ENCODE data around the gene INSIG2.

Gene INSIG2

DNA sequence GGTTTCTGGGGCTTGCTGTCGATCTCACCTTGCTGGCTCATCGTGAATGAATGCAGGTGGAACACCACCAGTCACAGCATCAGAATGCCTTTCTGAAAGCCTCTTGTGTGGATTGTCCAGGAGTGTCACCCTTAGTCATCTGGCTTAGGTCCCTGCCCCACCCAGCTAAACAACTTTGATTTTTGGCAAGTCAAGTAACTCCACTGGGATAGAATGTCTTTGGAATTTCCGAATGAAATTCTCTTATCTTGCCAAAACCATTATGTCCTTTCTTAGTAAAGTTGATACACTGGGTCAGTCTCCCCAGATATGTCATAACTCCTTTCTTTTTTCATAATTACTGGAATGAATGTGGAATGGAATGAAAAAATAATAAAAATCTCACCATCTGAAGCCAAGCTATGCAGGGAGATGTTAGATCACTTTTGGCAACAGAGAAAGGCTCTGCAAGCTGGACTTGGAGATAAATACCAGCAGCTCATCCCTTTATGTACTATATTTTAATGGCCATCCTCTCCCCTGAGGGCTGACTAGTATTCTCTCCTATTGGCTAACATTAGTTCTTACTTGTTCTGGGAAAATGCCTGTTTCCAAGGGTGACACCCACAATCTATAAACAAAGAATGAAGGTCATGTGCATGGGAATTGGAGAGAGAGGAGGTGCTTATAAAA, 35.4 kb downstream of the INSIG2 start:
- Histone ChIP-seq H3K4me1 (ENCODE audit: control insufficient read depth in 1 of 2, insufficient read depth in 2 of 2, low read length in 2 of 2) (peaks cover 1 to 4% of the 10 kb centered on the region in 2 donors), H3K27ac (ENCODE audit: low read depth, low read length) (no peak overlapping the region), H3K9me3 (ENCODE audit: control insufficient read depth in 1 of 2, low read length in 2 of 2) (no peaks in the 10 kb centered on the region), H3K36me3 (ENCODE audit: control insufficient read depth in 1 of 2, insufficient read depth in 2 of 2, low read length in 2 of 2) (no peaks in the 10 kb centered on the region), H3K4me3 (ENCODE audit: low read depth in 1 of 2, low read length in 2 of 2) (no peak overlapping the region), H3K27me3 (ENCODE audit: control insufficient read depth in 1 of 2, insufficient read depth in 2 of 2, low read length in 2 of 2) (no peaks in the 10 kb centered on the region), H3K9ac (ENCODE audit: low read depth in 1 of 2, low read length in 2 of 2) (no peak overlapping the region)

DNA sequence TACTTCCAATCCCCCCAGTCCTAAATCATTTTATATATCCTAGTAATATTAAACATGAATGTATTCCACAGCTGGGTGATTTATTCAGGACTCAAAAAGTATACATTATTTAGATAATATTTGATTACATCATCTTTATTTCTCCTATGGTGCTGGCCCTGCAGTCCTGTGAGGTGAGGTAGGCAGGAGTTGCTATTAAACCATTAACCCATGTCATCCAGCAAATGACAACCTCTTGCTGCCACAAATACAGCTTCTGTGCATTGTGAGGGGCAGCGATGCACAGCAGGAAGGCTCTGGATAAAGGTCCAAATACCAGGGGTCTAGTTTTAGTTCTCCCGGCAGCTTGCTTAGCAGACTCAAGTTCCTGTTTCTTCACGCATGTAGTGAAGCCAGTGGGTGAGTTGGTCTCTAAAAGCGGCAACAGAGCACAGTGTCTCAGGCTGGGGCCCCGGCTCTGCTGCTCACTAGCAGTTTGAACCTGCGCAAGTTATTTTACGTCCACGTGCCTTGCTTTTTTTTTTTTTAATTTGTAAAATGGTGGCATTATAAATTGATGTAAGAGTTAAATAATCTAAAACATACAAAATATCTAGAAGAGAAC, 36.1 kb downstream of the INSIG2 start:
- Histone ChIP-seq H3K9ac (ENCODE audit: low read depth in 1 of 2, low read length in 2 of 2) (no peak overlapping the region), H3K27me3 (ENCODE audit: control insufficient read depth in 1 of 2, insufficient read depth in 2 of 2, low read length in 2 of 2) (no peaks in the 10 kb centered on the region), H3K9me3 (ENCODE audit: control insufficient read depth in 1 of 2, low read length in 2 of 2) (no peaks in the 10 kb centered on the region), H3K36me3 (ENCODE audit: control insufficient read depth in 1 of 2, insufficient read depth in 2 of 2, low read length in 2 of 2) (no peaks in the 10 kb centered on the region), H3K4me3 (ENCODE audit: low read depth in 1 of 2, low read length in 2 of 2) (no peak overlapping the region), H3K4me1 (ENCODE audit: control insufficient read depth in 1 of 2, insufficient read depth in 2 of 2, low read length in 2 of 2) (peaks cover 0 to 4% of the 10 kb centered on the region in 2 donors), H3K27ac (ENCODE audit: low read depth, low read length) (no peak overlapping the region)

DNA sequence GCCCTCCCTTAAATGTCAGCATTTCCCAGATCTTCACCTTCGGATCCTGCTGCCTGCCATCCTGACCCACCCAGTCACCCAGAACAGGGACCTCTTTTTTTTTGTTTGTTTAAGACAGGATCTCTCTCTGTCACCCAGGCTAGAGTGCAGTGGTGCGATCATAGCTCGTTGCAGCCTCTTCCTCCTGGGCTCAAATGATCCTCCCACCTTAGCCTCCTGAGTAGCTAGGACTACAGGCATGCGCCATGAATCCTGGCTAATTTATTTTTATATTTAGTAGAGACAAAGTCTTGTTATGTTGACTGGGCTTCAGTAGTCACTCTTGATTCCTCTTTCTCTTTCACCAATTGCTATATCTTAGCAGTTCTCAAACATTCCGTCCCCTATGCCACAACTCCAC, 39.0 kb downstream of the INSIG2 start:
- no peaks in the 10 kb centered on the region for H3K36me3 ChIP-seq (ENCODE audit: control insufficient read depth in 1 of 2, insufficient read depth in 2 of 2, low read length in 2 of 2)
- H3K4me3 ChIP-seq (ENCODE audit: low read depth in 1 of 2, low read length in 2 of 2) = no peak overlapping the region
- no peak overlapping the region for H3K9ac ChIP-seq (ENCODE audit: low read depth in 1 of 2, low read length in 2 of 2)
- H3K27ac ChIP-seq (ENCODE audit: low read depth, low read length) = no peak overlapping the region
- no peaks in the 10 kb centered on the region for H3K9me3 ChIP-seq (ENCODE audit: control insufficient read depth in 1 of 2, low read length in 2 of 2)
- H3K4me1 ChIP-seq (ENCODE audit: control insufficient read depth in 1 of 2, insufficient read depth in 2 of 2, low read length in 2 of 2) = peaks cover 0 to 4% of the 10 kb centered on the region in 2 donors
- H3K27me3 ChIP-seq (ENCODE audit: control insufficient read depth in 1 of 2, insufficient read depth in 2 of 2, low read length in 2 of 2) = no peaks in the 10 kb centered on the region

DNA sequence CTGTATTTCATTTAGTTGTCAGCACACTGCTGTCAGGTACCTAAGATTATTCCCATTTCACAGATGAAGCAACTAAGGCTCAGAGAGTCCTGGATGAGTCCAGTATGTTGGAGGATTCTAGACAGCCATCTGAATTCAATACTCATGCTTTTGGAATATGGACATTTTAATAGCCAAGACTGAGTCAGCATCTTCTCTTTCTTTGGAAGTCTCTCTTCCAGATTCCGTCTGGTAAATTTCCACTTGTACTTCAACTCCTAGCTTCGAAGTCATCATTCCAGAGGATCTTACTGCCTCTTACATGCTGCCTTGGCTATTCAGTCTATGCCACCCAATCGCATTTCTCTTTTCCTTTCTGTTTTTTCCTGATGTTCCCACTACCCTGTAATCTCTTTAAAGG, 40.6 kb downstream of the INSIG2 start:
- Histone ChIP-seq H3K27me3 (ENCODE audit: control insufficient read depth in 1 of 2, insufficient read depth in 2 of 2, low read length in 2 of 2) (no peaks in the 10 kb centered on the region), H3K9ac (ENCODE audit: low read depth in 1 of 2, low read length in 2 of 2) (no peak overlapping the region), H3K4me3 (ENCODE audit: low read depth in 1 of 2, low read length in 2 of 2) (no peak overlapping the region), H3K27ac (ENCODE audit: low read depth, low read length) (no peak overlapping the region), H3K36me3 (ENCODE audit: control insufficient read depth in 1 of 2, insufficient read depth in 2 of 2, low read length in 2 of 2) (no peaks in the 10 kb centered on the region), H3K9me3 (ENCODE audit: control insufficient read depth in 1 of 2, low read length in 2 of 2) (no peaks in the 10 kb centered on the region), H3K4me1 (ENCODE audit: control insufficient read depth in 1 of 2, insufficient read depth in 2 of 2, low read length in 2 of 2) (no peaks in the 10 kb centered on the region)

DNA sequence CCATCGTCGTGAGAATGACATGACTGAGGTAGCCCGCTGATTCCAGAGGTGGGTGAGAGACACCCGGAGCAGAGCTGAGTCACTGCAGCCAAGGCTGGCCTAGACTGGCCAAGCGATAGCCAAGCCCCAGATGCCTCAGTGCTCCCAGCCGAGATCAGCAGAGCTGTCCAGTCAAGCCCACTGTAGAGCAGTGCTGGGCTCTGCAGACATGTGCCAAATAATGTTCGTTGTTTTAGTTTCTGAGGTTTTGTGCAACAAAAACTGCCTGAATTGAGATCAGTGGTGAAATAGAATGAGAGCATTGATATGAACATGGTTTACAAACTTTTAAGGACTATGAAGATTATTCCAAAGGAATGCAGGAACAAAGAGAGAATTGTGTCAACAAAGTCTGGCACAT, 42.1 kb downstream of the INSIG2 start:
- no peaks in the 10 kb centered on the region for H3K36me3 ChIP-seq (ENCODE audit: control insufficient read depth in 1 of 2, insufficient read depth in 2 of 2, low read length in 2 of 2)
- no peaks in the 10 kb centered on the region for H3K27me3 ChIP-seq (ENCODE audit: control insufficient read depth in 1 of 2, insufficient read depth in 2 of 2, low read length in 2 of 2)
- H3K9me3 ChIP-seq (ENCODE audit: control insufficient read depth in 1 of 2, low read length in 2 of 2) = no peaks in the 10 kb centered on the region
- H3K27ac ChIP-seq (ENCODE audit: low read depth, low read length) = no peak overlapping the region
- H3K4me3 ChIP-seq (ENCODE audit: low read depth in 1 of 2, low read length in 2 of 2) = no peak overlapping the region
- no peak overlapping the region for H3K9ac ChIP-seq (ENCODE audit: low read depth in 1 of 2, low read length in 2 of 2)
- no peaks in the 10 kb centered on the region for H3K4me1 ChIP-seq (ENCODE audit: control insufficient read depth in 1 of 2, insufficient read depth in 2 of 2, low read length in 2 of 2)

DNA sequence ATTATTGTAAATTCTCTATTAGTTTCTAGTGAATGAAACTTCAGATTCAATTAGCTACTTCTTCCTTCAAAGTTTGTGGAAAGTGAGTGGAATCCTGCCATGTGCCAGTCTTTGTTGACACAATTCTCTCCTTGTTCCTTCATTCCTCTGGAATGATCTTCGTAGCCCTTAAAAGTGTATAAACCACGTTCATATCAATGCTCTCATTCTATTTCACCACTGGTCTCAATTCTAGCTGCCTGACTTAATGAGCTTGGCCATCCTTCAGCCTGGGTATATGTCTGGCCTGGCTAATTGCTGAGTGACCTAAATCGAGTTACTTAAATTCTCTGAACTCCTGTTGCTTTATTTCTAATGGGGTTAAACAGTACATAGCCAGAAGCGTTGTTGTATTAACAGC, 43.5 kb downstream of the INSIG2 start:
- Histone ChIP-seq H3K27ac (ENCODE audit: low read depth, low read length) (no peak overlapping the region), H3K36me3 (ENCODE audit: control insufficient read depth in 1 of 2, insufficient read depth in 2 of 2, low read length in 2 of 2) (no peaks in the 10 kb centered on the region), H3K9ac (ENCODE audit: low read depth in 1 of 2, low read length in 2 of 2) (no peak overlapping the region), H3K9me3 (ENCODE audit: control insufficient read depth in 1 of 2, low read length in 2 of 2) (no peaks in the 10 kb centered on the region), H3K4me1 (ENCODE audit: control insufficient read depth in 1 of 2, insufficient read depth in 2 of 2, low read length in 2 of 2) (no peaks in the 10 kb centered on the region), H3K4me3 (ENCODE audit: low read depth in 1 of 2, low read length in 2 of 2) (no peak overlapping the region), H3K27me3 (ENCODE audit: control insufficient read depth in 1 of 2, insufficient read depth in 2 of 2, low read length in 2 of 2) (no peaks in the 10 kb centered on the region)

DNA sequence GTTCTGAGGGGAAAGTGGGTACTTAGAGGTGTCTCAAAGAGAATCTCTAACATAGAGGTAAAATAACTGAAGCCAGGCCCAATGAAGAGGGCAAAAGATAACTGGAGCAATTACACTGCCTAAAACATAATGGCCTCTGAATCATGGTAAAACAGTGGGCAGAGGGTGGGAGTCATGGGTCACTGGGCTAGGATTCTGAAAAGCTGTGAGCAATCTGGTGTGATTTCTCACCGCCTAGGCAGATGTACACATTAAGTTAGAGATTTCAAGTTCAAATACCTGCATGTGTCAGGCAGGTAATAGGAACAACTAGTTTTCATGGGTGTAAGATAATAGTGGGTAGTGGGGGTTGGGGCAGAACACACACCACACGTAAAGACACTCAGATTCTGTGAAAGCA, 45.6 kb downstream of the INSIG2 start:
- Histone ChIP-seq H3K4me1 (ENCODE audit: control insufficient read depth in 1 of 2, insufficient read depth in 2 of 2, low read length in 2 of 2) (no peaks in the 10 kb centered on the region), H3K36me3 (ENCODE audit: control insufficient read depth in 1 of 2, insufficient read depth in 2 of 2, low read length in 2 of 2) (no peaks in the 10 kb centered on the region)

DNA sequence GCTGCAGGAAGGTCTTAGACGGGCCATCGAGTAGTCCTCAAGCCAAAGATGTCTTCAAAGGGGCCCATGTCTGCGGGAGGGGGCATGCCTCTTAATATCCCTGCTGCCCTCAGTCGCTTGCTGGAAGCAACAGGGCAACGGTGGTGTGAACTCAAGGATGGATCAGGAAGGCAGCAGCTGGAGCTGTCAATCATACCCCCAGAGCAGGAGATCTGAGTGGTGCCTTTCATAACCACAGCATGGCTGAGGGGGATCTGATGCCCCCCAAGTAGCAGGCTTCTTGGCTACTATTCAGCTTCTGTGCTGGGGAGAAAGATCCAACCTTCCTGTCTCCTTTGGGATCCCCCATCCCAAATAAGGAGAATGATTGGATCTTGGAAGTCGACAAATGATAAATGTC, 46.4 kb downstream of the INSIG2 start:
- Histone ChIP-seq H3K27me3 (ENCODE audit: control insufficient read depth in 1 of 2, insufficient read depth in 2 of 2, low read length in 2 of 2) (no peaks in the 10 kb centered on the region), H3K9me3 (ENCODE audit: control insufficient read depth in 1 of 2, low read length in 2 of 2) (no peaks in the 10 kb centered on the region), H3K4me1 (ENCODE audit: control insufficient read depth in 1 of 2, insufficient read depth in 2 of 2, low read length in 2 of 2) (no peaks in the 10 kb centered on the region), H3K36me3 (ENCODE audit: control insufficient read depth in 1 of 2, insufficient read depth in 2 of 2, low read length in 2 of 2) (no peaks in the 10 kb centered on the region), H3K27ac (ENCODE audit: low read depth, low read length) (no peak overlapping the region), H3K9ac (ENCODE audit: low read depth in 1 of 2, low read length in 2 of 2) (no peak overlapping the region), H3K4me3 (ENCODE audit: low read depth in 1 of 2, low read length in 2 of 2) (no peak overlapping the region)

More for the DNA sequence above, 45.6 kb downstream of the INSIG2 start:
- Histone ChIP-seq H3K27ac (ENCODE audit: low read depth, low read length) (no peak overlapping the region), H3K9ac (ENCODE audit: low read depth in 1 of 2, low read length in 2 of 2) (no peak overlapping the region), H3K9me3 (ENCODE audit: control insufficient read depth in 1 of 2, low read length in 2 of 2) (no peaks in the 10 kb centered on the region), H3K4me3 (ENCODE audit: low read depth in 1 of 2, low read length in 2 of 2) (no peak overlapping the region), H3K27me3 (ENCODE audit: control insufficient read depth in 1 of 2, insufficient read depth in 2 of 2, low read length in 2 of 2) (no peaks in the 10 kb centered on the region)

DNA sequence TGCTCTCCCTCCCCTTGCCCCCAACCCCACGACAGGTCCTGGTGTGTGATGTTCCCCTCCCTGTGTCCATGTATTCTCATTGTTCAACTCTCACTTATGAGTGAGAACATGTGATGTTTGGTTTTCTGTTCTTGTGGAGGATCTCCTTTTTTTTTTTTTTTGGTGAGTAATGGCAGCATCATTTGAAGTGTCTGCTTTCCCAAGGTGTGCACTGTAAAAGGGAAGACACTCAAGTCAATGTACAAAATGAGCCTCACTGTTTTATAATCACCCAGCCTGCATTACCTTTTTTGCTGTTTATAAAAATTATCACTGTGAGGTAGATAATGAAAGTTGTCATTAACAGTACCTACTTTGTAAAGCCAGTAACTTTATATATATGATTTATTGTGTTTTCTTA, 56.9 kb downstream of the INSIG2 start:
- H3K4me1 ChIP-seq (ENCODE audit: control insufficient read depth in 1 of 2, insufficient read depth in 2 of 2, low read length in 2 of 2) = peaks cover 6 to 7% of the 10 kb centered on the region in 2 donors
- no peak overlapping the region for H3K27ac ChIP-seq (ENCODE audit: low read depth, low read length)
- no peaks in the 10 kb centered on the region for H3K9me3 ChIP-seq (ENCODE audit: control insufficient read depth in 1 of 2, low read length in 2 of 2)
- H3K36me3 ChIP-seq (ENCODE audit: control insufficient read depth in 1 of 2, insufficient read depth in 2 of 2, low read length in 2 of 2) = no peaks in the 10 kb centered on the region
- H3K27me3 ChIP-seq (ENCODE audit: control insufficient read depth in 1 of 2, insufficient read depth in 2 of 2, low read length in 2 of 2) = no peaks in the 10 kb centered on the region
- no peak overlapping the region for H3K4me3 ChIP-seq (ENCODE audit: low read depth in 1 of 2, low read length in 2 of 2)
- no peak overlapping the region for H3K9ac ChIP-seq (ENCODE audit: low read depth in 1 of 2, low read length in 2 of 2)

DNA sequence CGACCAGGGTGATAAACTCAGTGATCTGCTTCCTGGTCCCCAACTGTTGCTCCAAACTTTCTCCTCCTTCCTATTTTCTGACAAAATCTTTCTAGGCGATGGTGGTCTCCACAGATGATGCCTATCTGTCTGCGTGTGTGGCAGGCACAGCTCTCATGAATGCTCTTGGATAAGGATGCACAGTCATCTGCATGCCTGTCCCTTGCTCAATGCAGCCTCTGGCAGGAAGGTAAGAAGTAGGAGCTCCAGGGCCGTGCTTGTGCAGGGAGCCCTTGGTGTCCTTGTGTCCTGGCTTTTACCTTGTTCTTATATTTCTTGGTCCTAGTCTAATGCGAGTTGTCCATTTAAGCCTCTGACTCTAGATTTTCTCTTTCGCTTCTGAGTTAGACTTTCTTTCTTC, 57.5 kb downstream of the INSIG2 start:
- Histone ChIP-seq H3K27ac (ENCODE audit: low read depth, low read length) (no peak overlapping the region), H3K4me1 (ENCODE audit: control insufficient read depth in 1 of 2, insufficient read depth in 2 of 2, low read length in 2 of 2) (peaks cover 6 to 7% of the 10 kb centered on the region in 2 donors), H3K27me3 (ENCODE audit: control insufficient read depth in 1 of 2, insufficient read depth in 2 of 2, low read length in 2 of 2) (no peaks in the 10 kb centered on the region), H3K36me3 (ENCODE audit: control insufficient read depth in 1 of 2, insufficient read depth in 2 of 2, low read length in 2 of 2) (no peaks in the 10 kb centered on the region), H3K9me3 (ENCODE audit: control insufficient read depth in 1 of 2, low read length in 2 of 2) (no peaks in the 10 kb centered on the region), H3K4me3 (ENCODE audit: low read depth in 1 of 2, low read length in 2 of 2) (peak overlapping the region in 1 of 2 donors; percentile 28), H3K9ac (ENCODE audit: low read depth in 1 of 2, low read length in 2 of 2) (no peak overlapping the region)

Measured in duodenal mucosa (tissue), 2 donors.